ENCODE results near the gene ACTL10.

Gene ACTL10

GRCh38 chr20:33649201-33649681 is 17.5 kb upstream of the ACTL10 start:
- DNase-seq, result no peak

GRCh38 chr20:33650111-33650752 is 16.5 kb upstream of the ACTL10 start:
- no peak for DNase-seq

GRCh38 chr20:33650753-33651561 is 15.8 kb upstream of the ACTL10 start:
- DNase-seq, result no peak

DNA sequence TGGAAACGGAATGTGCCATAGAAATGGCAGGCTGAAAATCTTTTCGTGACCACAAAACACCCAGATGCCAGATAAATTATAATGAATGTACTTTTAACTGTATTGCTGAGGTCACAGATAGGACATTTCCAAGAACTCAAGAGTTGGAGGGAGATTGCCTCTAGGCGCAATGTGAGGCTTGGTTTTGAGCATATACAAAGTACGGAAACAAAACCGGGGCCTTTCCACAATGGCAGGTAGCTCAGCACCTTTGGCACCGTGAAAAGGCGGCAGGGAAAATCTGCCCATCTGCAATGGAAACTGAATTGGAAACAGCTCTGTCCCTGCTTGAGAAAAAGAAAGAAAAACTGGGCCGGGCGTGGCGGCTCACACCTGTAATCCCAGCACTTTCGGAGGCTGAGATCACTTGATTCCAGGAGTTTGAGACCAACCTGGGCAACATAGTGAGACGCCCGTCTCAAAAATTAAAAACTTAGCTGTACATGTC is 15.1 kb upstream of the ACTL10 start:
- DNase-seq, result no peak

- DNase-seq, result no peak
Observed at GRCh38 chr20:33653218-33653899, 13.4 kb upstream of the ACTL10 start.

GRCh38 chr20:33653900-33654596 is 12.7 kb upstream of the ACTL10 start:
- no peak for DNase-seq

- DNase-seq, result no peak
Observed at GRCh38 chr20:33654680-33655161, 12.0 kb upstream of the ACTL10 start.

DNA sequence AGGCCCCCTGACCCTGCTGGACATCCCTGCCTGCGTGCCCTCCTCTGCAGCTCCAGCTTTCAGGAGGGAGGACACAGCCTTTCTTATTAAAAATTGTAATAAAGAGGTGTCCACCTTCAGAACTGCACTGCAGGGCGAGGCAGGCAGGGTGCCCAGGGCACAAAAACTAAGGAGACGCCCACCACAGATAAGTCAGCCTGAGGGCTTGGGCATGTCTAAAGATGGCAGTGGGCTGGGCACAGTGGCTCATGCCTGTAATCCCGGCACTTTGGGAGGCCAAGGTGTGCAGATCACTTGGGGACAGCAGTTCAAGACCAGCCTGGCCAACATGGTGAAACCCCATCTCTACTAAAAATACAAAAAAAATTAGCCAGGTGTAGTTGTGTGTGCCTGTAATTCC is 11.6 kb upstream of the ACTL10 start:
- DNase-seq, result no peak

DNA sequence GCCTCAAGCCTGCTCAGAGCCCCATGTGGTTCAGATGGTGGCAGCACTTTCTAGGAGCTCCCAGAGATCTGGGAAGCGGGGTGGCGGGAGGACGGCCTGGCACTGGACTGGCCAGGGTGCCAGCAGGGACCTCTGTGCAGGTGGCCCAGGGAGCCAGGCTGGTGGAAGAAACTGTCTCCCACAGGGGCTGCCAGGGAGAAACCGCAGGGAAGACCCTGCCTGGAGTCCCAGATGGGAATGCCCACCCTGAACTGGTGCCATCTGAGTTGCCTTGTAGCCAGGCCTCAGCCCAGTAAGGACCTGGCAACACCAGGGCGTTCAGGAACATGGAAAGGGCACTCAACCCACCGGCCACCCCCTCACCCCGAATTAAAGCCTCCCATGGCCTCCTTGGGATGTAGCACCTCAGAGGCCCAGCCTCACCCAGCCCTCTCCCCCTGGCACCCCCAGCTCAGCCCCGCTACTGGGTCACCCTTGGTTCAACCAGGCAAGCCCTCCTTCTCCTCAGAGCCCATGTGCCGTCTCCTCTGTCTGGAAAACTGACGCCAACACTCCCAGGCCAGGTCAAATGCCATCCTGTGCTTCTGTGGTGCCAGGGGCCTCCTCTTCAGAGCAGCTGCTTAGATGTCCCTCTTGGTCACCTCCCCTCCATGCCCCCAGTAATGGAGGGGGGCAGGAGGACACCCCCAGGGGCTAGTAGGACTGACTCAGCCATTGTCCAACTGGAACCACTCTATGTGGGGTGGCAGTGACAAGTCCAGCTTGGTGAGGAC is 10.5 kb upstream of the ACTL10 start:
- no peak for DNase-seq

DNA sequence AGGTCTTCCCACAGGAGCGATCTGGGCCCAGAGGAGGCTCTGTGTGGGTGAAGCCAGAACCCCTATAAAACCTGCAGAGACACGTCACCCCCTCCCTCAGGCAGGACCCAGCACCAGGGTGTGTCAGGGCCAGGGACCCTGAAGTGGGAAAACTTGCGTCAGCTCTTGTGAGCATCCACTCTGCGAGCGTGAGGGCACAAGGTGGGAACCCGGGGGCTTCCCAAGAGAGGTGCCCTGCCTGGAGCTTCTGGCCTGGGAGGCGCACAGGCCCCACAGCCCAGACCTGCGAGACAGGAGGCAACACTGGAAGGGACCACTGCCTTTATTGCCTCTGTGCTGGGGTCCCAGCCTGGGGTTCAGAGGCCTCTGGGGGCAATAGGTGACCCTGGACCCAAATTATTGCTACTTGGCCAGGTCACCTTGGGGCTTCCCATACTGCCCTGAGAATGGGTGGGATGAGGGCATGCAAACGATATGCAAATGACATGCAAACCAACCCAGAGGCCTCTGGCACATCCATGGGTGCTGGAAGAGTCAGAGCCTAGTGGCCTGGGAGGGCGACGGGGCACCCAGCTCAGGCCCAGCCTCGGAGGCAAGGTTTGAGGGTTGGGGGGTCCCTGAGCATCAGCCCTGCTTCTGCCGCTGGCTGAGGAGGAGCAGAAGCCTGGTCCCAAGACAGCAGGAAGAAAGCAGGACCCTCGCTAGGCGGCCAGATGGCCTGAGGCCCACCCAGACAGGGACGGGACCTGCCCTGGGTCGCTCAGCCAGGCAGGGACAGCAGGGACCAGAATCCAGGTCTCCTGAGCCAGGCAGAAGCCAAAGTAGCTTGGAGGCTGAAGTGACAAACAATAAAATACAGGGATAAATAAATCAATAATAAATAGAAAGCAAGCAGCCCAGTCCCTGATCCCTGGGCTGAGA is 9.7 kb upstream of the ACTL10 start:
- DNase-seq, result no peak

DNA sequence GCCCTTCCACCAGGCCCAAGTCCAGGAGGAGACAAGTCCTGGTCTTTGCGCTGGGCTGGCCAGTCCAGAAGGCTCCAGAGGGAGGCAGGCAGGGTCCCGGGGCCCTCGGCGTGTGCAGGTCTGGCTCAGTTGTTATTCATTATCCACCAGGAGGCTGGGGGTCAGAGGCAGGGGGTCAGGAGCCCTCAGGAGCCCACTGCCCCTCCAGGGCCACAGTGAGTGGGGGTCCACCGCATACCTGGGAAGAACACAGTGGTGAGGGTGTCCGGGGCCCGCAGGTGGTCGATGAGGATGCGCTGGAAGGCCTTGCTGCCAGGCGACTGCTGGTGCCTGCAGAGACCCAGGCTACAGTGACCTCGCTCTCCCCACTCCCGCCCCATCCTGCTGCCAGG is 9.0 kb upstream of the ACTL10 start:
- DNase-seq, result no peak

GRCh38 chr20:33658510-33658909 is 8.2 kb upstream of the ACTL10 start:
- peak; percentile 28 for DNase-seq

DNA sequence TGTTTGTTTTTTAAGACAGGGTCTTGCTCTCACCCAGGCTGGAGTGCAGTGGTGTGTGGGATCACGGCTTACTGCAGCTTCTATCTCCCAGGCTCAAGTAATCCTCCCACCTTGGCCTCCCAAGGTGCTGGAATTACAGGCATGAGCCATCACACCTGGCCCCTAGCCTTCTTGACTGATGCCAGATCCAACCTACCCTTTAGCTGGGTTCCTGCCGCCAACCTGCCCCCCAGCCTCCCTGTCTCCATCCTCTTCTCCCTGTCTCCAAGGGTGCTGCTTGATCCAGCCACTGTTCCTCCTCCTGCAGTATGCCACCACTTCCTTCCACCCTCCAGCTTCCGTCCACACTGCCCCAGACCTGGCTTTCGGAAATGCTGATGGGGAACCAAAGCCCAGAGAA is 7.8 kb upstream of the ACTL10 start:
- DNase-seq, result no peak

DNA sequence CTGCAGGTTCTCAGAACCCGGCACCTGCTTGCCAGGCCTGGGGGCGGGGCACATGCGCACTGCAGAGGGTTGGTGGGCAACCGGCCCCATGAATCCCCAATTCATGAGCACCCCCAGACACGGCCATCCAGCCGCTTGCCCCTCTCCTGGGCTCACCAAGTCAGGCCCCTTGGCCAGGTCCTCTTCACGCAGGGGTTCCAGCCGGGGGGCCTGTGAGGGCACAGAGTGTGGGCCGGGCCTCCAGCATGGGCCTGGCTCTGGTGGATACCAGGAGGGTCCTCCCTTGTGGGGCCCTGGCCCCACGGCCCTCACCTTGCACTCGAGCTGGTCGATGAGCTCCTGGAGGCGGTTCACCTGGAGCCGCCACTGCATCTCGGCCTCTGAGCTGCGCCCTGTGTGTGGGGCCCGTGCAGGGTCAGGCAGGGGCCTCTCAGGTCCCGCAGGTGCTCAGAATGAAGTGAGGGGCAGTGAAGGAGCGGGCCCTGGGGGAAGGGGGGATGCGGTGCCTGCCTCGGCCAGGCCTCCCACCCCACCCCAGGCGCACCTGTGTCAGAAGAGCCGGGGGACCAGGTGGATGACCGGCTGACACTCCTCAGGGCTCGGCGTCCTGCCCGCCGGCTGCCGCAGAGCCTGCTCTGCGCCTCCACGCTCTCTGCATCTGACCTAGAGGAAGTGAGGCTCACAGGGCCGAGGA is 7.3 kb upstream of the ACTL10 start:
- DNase-seq, result peak; percentile 27

DNA sequence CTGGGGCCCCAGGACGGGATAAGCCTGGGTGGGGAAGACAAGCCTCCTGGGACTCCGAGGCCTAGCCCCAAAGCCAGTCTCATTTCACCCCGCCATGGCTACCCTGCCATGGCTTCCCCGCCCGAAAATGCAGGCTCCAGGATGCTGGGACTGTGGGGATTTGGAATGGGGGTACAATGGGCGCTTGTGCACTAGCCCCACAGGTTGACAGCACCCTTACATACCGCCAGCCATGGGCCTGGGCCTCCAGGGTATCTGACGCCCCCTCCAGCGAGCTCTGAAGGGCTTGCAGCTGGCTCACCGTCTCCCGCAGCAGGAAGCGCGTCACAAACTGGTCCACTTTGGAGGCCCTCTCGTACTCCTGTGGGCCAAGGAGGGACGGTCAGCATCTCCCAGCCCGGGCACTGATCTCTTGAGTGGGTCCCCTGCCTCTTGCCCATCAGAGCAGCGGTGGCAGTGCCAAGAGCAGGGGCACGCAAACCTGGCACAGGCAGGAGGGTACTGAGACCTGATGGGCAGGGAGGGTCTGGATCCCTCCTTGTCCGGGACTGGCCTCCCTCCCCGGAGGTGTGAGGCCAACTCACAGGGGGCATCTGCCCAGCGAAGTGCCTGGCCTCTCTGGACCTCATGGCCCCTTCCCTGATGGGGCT is 6.6 kb upstream of the ACTL10 start:
- DNase-seq, result peak; percentile 26

DNA sequence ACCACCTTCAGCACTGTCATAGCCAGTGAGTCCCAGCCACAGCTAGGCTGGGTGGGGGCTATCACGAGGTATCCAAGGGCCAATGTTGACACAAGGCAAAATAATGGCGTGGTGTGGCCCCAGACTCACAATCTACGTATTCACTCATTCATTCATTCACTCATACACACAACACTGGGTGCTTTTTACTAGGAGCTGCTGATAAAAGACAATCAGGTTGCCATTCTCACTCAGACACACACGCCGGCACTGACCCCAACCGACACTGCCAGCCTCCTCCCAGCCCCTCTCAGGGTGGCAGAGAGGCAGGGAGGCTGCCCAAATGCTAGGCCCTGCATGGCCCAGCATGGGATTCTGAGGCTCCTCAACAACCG is 6.1 kb upstream of the ACTL10 start:
- peak; percentile 20 for DNase-seq

DNA sequence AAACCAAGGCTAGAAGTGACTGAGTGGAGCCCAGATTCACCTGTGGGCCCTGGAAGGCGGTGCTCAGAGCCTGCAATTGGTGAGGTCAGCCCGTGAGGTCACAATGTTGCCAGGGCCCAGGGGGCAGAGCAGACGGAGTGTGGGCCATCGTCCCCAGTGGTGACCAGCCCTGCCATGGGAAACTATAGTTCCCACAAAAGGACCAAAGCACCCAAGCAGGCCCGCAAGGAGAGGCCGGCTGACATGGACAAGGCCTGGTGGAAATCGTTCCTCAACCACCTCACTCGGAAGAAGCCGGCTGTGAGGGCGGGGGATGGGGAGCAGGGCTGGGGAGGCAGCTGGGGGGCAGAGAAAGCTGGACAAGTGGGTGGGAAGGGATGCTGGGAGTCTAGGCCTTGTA is 4.6 kb upstream of the ACTL10 start, which contains the start of gene C20orf144:
Gene C20orf144 (plus strand): TSS at position 156 of the 400 bp plus-strand sequence. CDS start 19 bp downstream, at position 175.
- DNase-seq, result no peak

DNA sequence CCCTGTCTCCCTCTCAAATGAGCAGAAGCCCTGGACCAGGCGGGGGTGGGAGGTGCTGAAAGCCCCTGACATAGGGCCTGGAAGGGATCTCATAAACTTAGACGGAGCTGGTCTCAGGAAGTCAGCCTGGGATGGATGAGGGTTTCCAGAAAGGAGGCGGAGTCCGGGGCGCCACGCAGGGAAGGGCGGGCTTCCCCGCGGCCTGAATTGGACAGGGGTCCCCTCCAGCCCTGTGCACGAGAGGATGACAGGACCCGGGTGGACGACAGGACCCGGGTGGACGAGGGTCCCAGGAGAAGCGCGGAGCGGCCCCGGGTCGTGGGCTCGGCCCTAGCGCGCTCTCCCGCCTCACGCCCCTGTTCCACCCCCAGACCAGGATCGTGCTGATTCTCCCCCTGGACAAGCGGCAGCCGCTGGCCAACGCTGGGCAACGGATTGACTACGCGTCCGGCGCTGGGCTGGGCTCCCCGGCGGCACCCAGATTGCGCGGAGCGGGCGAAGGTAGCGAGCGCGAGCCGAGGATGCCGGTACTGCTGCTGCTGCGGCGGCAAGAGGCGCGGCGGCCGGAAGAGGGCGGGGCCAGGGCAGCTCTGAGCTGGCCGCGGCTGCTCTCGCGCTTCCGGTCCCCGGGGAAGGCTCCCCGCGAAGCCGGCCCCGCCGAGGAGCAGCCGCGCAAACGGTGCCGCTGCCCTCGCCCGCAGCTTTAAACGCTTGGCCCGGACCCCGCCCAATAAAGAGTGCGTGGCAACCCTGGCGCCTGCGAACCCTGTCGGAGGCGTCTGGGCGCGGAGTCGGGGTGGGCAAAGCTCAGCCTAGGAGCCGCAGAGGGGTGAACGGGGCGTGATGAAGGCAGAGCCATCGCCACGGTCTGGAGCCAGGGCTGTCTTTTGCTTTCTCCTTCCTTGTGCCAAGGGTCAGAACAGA is 3.3 kb upstream of the ACTL10 start:
- DNase-seq, result peak; percentile 89
